A549 (cell line): Measurements from ENCODE around the gene DSCAML1. TPM values are rescaled to one million over a fixed set of nuclear protein-coding genes. Genes with fewer than 3 reads are reported as not detected.

Experiments
- ATAC-seq, 2 experiments: fragments of 200-7000 bp in 1 of 2; fragments of >200 bp in 1 of 2; cut with Nextera tagmentation in 1 of 2; cut with Tn5 transposase in 1 of 2; 3 replicates each; pipeline versions ENCODE4 v1.8.0 to v1.9.1; 2018 to 2020; ENCODE audit warnings: mild to moderate bottlenecking in 1 of 2, moderate library complexity in 1 of 2
- CTCF ChIA-PET: fragments of 300-600 bp; sonication (Branson Sonifier 250); formaldehyde crosslinking; extraction: SDS; loops from one replicate; lab custom pipeline; 2021; ENCODE audit warnings: antibody characterized with exemption, inconsistent platforms; lab: Yijun Ruan, JAX
- POLR2A ChIA-PET: fragments of 350-600 bp; formaldehyde crosslinking; extraction: SDS; loops from one replicate; lab custom pipeline; 2021; ENCODE audit warnings: antibody characterized with exemption, inconsistent platforms; lab: Yijun Ruan, JAX
- DNase-seq, 2 experiments: peaks; one replicate each; pipeline versions ENCODE4 v3.0.0 to v3.0.0-alpha.2; 2011 to 2016; ENCODE audit warnings: low read depth in 1 of 2, low spot score in 1 of 2
- FAIRE-seq: peaks from 2 replicates; lab custom pipeline; 2011; peaks lifted over from hg19 to GRCh38; lab: Jason Lieb, UNC
- H3K27ac ChIP-seq, 2 experiments: fragments of >200 bp; sonication (Bioruptor Twin); formaldehyde crosslinking; 3 replicates each; pipeline ENCODE4 v1.5.1; 2016 to 2017
- H3K4me1 ChIP-seq: fragments of >200 bp; sonication (Bioruptor Twin); formaldehyde crosslinking; 3 replicates; pipeline ENCODE4 v1.6.1; 2016
- H3K4me2 ChIP-seq: fragments of >200 bp; sonication (Bioruptor Twin); formaldehyde crosslinking; 3 replicates; pipeline ENCODE4 v1.6.1; 2016
- H3K4me3 ChIP-seq: fragments of >200 bp; sonication (Bioruptor Twin); formaldehyde crosslinking; 3 replicates; pipeline ENCODE4 v1.5.1; 2016
- H3K9me3 ChIP-seq: fragments of >200 bp; sonication (Bioruptor Twin); formaldehyde crosslinking; 3 replicates; pipeline ENCODE4 v1.6.1; 2016
- BHLHE40 ChIP-seq: IDR thresholded peaks from 2 replicates; pipeline ENCODE4 v1.6.1; 2012; ENCODE audit warnings: low read depth, low read length, inconsistent platforms
- CBX2 ChIP-seq: fragments of 200-600 bp; sonication (generic); IDR thresholded peaks from 2 replicates; pipeline ENCODE4 v1.6.1; 2016; ENCODE audit warnings: low read depth, mild to moderate bottlenecking, borderline replicate concordance
- CEBPB ChIP-seq, 2 experiments: fragments of >200 bp in 1 of 2; sonication (Bioruptor Twin) in 1 of 2; formaldehyde crosslinking in 1 of 2; IDR thresholded peaks; 2 replicates each; pipeline ENCODE4 v1.6.1; 2012 to 2016
- CHD4 ChIP-seq: fragments of 200-600 bp; sonication (generic); IDR thresholded peaks from 2 replicates; pipeline ENCODE4 v1.6.1; 2016; ENCODE audit warnings: antibody characterized with exemption, mild to moderate bottlenecking, borderline replicate concordance
- EHF ChIP-seq: fragments of 250-450 bp; sonication (Bioruptor Pico); IDR thresholded peaks from 2 replicates; pipeline ENCODE4 v1.5.0; 2020; ENCODE audit warnings: mild to moderate bottlenecking
- EHMT2 ChIP-seq: fragments of 200-600 bp; sonication (generic); IDR thresholded peaks from 2 replicates; pipeline ENCODE4 v1.6.1; 2016; ENCODE audit warnings: antibody characterized with exemption, low read depth, mild to moderate bottlenecking, moderate library complexity
- ESRRA ChIP-seq: fragments of 150-350 bp; IDR thresholded peaks from 2 replicates; pipeline ENCODE4 v1.6.1; 2014; ENCODE audit warnings: mild to moderate bottlenecking, low read length, borderline replicate concordance
- FOSB ChIP-seq: fragments of 250-450 bp; sonication (Bioruptor Pico); IDR thresholded peaks from 2 replicates; pipeline ENCODE4 v1.5.0; 2020; ENCODE audit warnings: mild to moderate bottlenecking, moderate library complexity
- FOSL2 ChIP-seq, 2 experiments: fragments of 450-650 bp in 1 of 2; fragments of >200 bp in 1 of 2; sonication (Bioruptor Twin) in 1 of 2; formaldehyde crosslinking; IDR thresholded peaks; 2 replicates each; pipeline versions ENCODE4 v1.5.0 to v1.6.1; 2016 to 2020; ENCODE audit warnings: mild to moderate bottlenecking in 1 of 2, moderate library complexity in 1 of 2
- GATA3 ChIP-seq: IDR thresholded peaks from 2 replicates; pipeline ENCODE4 v1.6.1; 2012; ENCODE audit warnings: borderline replicate concordance
- HDAC2 ChIP-seq: fragments of 200-600 bp; sonication (generic); IDR thresholded peaks from 2 replicates; pipeline ENCODE4 v1.6.1; 2016
- HOXB13 ChIP-seq: fragments of 250-450 bp; sonication (Bioruptor Pico); IDR thresholded peaks from 2 replicates; pipeline ENCODE4 v1.5.0; 2020; ENCODE audit warnings: low read depth, mild to moderate bottlenecking, moderate library complexity
- HOXB5 ChIP-seq: fragments of 250-450 bp; sonication (Bioruptor Pico); IDR thresholded peaks from 2 replicates; pipeline ENCODE4 v1.5.0; 2020; ENCODE audit warnings: mild to moderate bottlenecking, moderate library complexity
- KDM1A ChIP-seq: fragments of 200-600 bp; sonication (generic); IDR thresholded peaks from 2 replicates; pipeline ENCODE4 v1.6.1; 2016; ENCODE audit warnings: low read depth, mild to moderate bottlenecking
- KDM5A ChIP-seq: fragments of 200-600 bp; sonication (generic); IDR thresholded peaks from 2 replicates; pipeline ENCODE4 v1.6.1; 2016; ENCODE audit warnings: antibody characterized with exemption, mild to moderate bottlenecking
- PHF8 ChIP-seq: fragments of 200-600 bp; sonication (generic); IDR thresholded peaks from 2 replicates; pipeline ENCODE4 v1.6.1; 2016; ENCODE audit warnings: low read depth, mild to moderate bottlenecking, antibody characterized with exemption, moderate library complexity, borderline replicate concordance
- RAD21 ChIP-seq, 2 experiments: fragments of >200 bp in 1 of 2; sonication (Bioruptor Twin) in 1 of 2; formaldehyde crosslinking in 1 of 2; IDR thresholded peaks in 1 of 2; conservative IDR thresholded peaks in 1 of 2; 2 replicates in 1 of 2; 3 replicates in 1 of 2; pipeline ENCODE4 v1.6.1; 2012 to 2018; ENCODE audit warnings: inconsistent platforms in 1 of 2
- RCOR1 ChIP-seq: fragments of 150-350 bp; IDR thresholded peaks from 2 replicates; pipeline ENCODE4 v1.6.1; 2014; ENCODE audit warnings: antibody characterized with exemption, low read length, low read depth
- ZSCAN20 ChIP-seq: fragments of 250-450 bp; sonication (Bioruptor Pico); IDR thresholded peaks from 2 replicates; pipeline ENCODE4 v1.8.0; 2022; ENCODE audit warnings: mild to moderate bottlenecking, moderate library complexity
- WGBS: methylation state at CpG from one replicate; pipeline ENCODE4 v1.1.6; 2017; ENCODE audit errors: missing lambda C conversion rate; 5-methylcytosine and 5-hydroxymethylcytosine counted together
- polyA plus RNA-seq, 4 experiments: library from polyadenylated mRNA; depleted of rRNA in 3 of 4; stranded (reverse); fragments of >200 nt; fragmentation: RNase III in 1 of 4; extraction: RNeasy Plus Mini Kit Qiagen cat#74134 plus additional on column Dnase treatment in 1 of 4; gene quantifications; 2 replicates in 3 of 4; 3 replicates in 1 of 4; pipeline ENCODE4 v1.2.3, GENCODE V29; 2011 to 2017
- TF ChIP-seq, protein P1 (sequence below): fragments of >200 bp; sonication (Bioruptor Twin); formaldehyde crosslinking; IDR thresholded peaks from 3 replicates; pipeline ENCODE4 v1.6.1; 2016
- TF ChIP-seq, protein P2 (sequence below): fragments of 200-600 bp; sonication (generic); IDR thresholded peaks from 2 replicates; pipeline ENCODE4 v1.6.1; 2016; ENCODE audit warnings: antibody characterized with exemption, mild to moderate bottlenecking, moderate library complexity

DSCAML1 gene
- polyA plus RNA-seq, 2 of the 4 experiments (the other 2 are of a cell fraction), result 0.12 to 0.31 TPM

DNA sequence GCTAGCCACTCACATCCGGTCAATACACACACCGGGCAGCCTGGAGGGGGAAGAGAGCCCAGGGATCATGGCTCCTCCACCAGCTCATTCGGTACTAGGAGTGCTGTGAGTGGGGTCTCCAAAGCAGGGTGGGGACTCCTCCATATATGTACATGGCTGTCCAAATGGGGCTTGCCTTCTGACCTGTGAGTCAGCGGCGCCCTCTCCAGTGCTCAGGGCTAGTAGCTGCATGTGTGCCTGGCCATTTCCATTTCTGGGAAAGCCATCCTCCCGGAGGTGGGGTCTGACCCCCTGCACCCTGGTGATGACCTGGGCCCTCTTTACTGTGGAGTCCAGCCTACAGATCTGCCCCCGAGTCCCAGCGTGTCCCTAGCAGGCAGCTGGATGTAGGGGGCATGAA lies 287.5 kb downstream of the DSCAML1 start:
- Histone ChIP-seq H3K4me2 (no peak overlapping the region), H3K9me3 (no peaks in the 10 kb centered on the region), H3K27ac (no peak overlapping the region), H3K4me3 (no peak overlapping the region), H3K4me1 (no peaks in the 10 kb centered on the region)
- no peak for ATAC-seq
- POLR2A ChIA-PET, result no interaction called here
- no peak for DNase-seq
- WGBS, result 57% methylated on average over 8 of the region's 8 CpGs
- CTCF ChIA-PET, result no interaction called here
- FAIRE-seq, result no peak
- no peak for TF ChIP-seq RCOR1

DNA sequence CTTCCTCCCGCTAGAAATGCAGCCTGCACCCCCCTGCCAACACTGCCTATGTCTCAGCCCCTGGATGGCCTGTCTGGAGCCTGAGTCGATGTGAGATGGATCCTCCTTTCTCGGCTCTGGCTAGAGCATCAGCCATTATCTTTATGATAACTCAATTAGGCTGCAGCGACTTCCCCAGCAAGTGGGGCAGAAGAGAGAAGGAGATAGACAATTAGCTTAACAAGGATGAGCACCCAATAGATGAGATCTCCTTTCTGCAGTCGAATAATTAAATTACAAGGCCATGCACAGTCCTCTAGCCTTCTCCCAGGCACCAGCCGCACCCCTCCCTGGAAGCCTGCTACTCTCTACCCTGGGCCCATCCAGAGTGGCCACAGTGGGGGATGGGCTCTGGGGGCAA lies 290.0 kb downstream of the DSCAML1 start:
- no peak for TF ChIP-seq CEBPB (IDR thresholded peaks at IDR 0.05)
- TF ChIP-seq KDM1A, result no peak
- TF ChIP-seq CBX2, result no peak
- TF ChIP-seq FOSL2 (IDR thresholded peaks at IDR 0.05), result no peak
- no peak for TF ChIP-seq FOSL2 (CRISPR knock-in tag; IDR thresholded peaks at IDR 0.05)
- TF ChIP-seq RAD21 (conservative IDR thresholded peaks at IDR 0.05 in 1 of 2, IDR thresholded peaks at IDR 0.05 in 1 of 2), result no peak
- no peak for TF ChIP-seq HOXB5
- no peak for TF ChIP-seq HOXB13 (CRISPR knock-in tag)
- TF ChIP-seq PHF8, result no peak
- TF ChIP-seq FOSB (CRISPR knock-in tag), result no peak
- TF ChIP-seq ESRRA, result no peak
- TF ChIP-seq, protein P1, sequence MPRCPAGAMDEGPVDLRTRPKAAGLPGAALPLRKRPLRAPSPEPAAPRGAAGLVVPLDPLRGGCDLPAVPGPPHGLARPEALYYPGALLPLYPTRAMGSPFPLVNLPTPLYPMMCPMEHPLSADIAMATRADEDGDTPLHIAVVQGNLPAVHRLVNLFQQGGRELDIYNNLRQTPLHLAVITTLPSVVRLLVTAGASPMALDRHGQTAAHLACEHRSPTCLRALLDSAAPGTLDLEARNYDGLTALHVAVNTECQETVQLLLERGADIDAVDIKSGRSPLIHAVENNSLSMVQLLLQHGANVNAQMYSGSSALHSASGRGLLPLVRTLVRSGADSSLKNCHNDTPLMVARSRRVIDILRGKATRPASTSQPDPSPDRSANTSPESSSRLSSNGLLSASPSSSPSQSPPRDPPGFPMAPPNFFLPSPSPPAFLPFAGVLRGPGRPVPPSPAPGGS, result no peak
- no peak for TF ChIP-seq GATA3
- TF ChIP-seq CHD4, result no peak
- TF ChIP-seq ZSCAN20 (CRISPR knock-in tag), result no peak
- no peak for TF ChIP-seq HDAC2
- no peak for TF ChIP-seq BHLHE40
- no peak for TF ChIP-seq EHF (CRISPR knock-in tag)
- no peak for TF ChIP-seq EHMT2
- TF ChIP-seq, protein P2, sequence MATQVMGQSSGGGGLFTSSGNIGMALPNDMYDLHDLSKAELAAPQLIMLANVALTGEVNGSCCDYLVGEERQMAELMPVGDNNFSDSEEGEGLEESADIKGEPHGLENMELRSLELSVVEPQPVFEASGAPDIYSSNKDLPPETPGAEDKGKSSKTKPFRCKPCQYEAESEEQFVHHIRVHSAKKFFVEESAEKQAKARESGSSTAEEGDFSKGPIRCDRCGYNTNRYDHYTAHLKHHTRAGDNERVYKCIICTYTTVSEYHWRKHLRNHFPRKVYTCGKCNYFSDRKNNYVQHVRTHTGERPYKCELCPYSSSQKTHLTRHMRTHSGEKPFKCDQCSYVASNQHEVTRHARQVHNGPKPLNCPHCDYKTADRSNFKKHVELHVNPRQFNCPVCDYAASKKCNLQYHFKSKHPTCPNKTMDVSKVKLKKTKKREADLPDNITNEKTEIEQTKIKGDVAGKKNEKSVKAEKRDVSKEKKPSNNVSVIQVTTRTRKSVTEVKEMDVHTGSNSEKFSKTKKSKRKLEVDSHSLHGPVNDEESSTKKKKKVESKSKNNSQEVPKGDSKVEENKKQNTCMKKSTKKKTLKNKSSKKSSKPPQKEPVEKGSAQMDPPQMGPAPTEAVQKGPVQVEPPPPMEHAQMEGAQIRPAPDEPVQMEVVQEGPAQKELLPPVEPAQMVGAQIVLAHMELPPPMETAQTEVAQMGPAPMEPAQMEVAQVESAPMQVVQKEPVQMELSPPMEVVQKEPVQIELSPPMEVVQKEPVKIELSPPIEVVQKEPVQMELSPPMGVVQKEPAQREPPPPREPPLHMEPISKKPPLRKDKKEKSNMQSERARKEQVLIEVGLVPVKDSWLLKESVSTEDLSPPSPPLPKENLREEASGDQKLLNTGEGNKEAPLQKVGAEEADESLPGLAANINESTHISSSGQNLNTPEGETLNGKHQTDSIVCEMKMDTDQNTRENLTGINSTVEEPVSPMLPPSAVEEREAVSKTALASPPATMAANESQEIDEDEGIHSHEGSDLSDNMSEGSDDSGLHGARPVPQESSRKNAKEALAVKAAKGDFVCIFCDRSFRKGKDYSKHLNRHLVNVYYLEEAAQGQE, result no peak
- no peak for TF ChIP-seq KDM5A
- POLR2A ChIA-PET, result no interaction called here
- CTCF ChIA-PET, result interaction anchor here (1.2 kb wide), 1 partner anchor 302 kb away, joined by 3 read pairs; no protein-coding TSS in a partner anchor
- WGBS, result 63% methylated on average over 5 of the region's 6 CpGs
- H3K9me3 ChIP-seq, result no peaks in the 10 kb centered on the region
- H3K4me2 ChIP-seq, result no peak overlapping the region
- ATAC-seq, result no peak
- H3K4me1 ChIP-seq, result no peaks in the 10 kb centered on the region
- no peak overlapping the region for H3K27ac ChIP-seq
- no peak for DNase-seq
- FAIRE-seq, result no peak
- H3K4me3 ChIP-seq, result no peak overlapping the region
